Natural killer cell treated with Interleukin-12 subunit alpha and Interleukin-12 subunit beta and Interleukin-15 and Interleukin-18, amount 100 ng/mL, for 72 hours (primary cell): ENCODE results near the gene NUMBL. TPM values are rescaled to one million over a fixed set of nuclear protein-coding genes. Genes with fewer than 3 reads are reported as not detected.
A peak's percentile ranks its signal among the peaks of the same experiment; 100 is the strongest.

Experiments
- ATAC-seq, 2 donors: fragments of 150-1000 bp; cut with Tn5 transposase in 1 of 2; sonication (Bioruptor Pico), chemical (Tn5 transposase) in 1 of 2; 2 replicates each; pipeline ENCODE4 v1.10.0; 2021
- DNase-seq: peaks from one replicate; pipeline ENCODE4 v3.0.0; 2022; ENCODE audit warnings: low spot score
- H3K27ac Mint-ChIP-seq, 2 donors: 1 replicate in 1 of 2; 2 replicates in 1 of 2; pipeline ENCODE4 v1.8.0; 2022; ENCODE audit warnings: mixed read lengths in 2 of 2, mild to moderate bottlenecking in 1 of 2, moderate library complexity in 1 of 2
- H3K27me3 Mint-ChIP-seq, 2 donors: 1 replicate in 1 of 2; 2 replicates in 1 of 2; pipeline ENCODE4 v1.8.0; 2022; ENCODE audit warnings: mixed read lengths in 2 of 2
- H3K36me3 Mint-ChIP-seq: one replicate; pipeline ENCODE4 v1.8.0; 2022; ENCODE audit warnings: mixed read lengths
- H3K4me1 Mint-ChIP-seq, 2 donors: 1 replicate in 1 of 2; 2 replicates in 1 of 2; pipeline ENCODE4 v1.8.0; 2022; ENCODE audit warnings: low read depth in 2 of 2, mixed read lengths in 2 of 2, mild to moderate bottlenecking in 1 of 2
- H3K4me3 Mint-ChIP-seq: one replicate; pipeline ENCODE4 v1.8.0; 2022; ENCODE audit warnings: mixed read lengths
- H3K9me3 Mint-ChIP-seq: 2 replicates; pipeline ENCODE4 v1.8.0; 2022; ENCODE audit warnings: mixed read lengths
- total RNA-seq, 2 donors: library from RNA; stranded (reverse); gene quantifications; one replicate each; pipeline ENCODE4 v1.2.3, GENCODE V29; 2022

The NUMBL gene
- total RNA-seq, 2 donors from 2014 or later, result 6.6 to 13.9 TPM

- H3K27me3 Mint-ChIP-seq, result no peaks in the 10 kb centered on the region
- H3K36me3 Mint-ChIP-seq, result peaks cover 12% of the 10 kb centered on the region
- DNase-seq, result no peak
- H3K4me1 Mint-ChIP-seq, result peaks cover 0 to 6% of the 10 kb centered on the region in 2 donors
- no peak for ATAC-seq
- no peaks in the 10 kb centered on the region for H3K9me3 Mint-ChIP-seq
- H3K4me3 Mint-ChIP-seq, result no peak overlapping the region
- no peak overlapping the region for H3K27ac Mint-ChIP-seq
These were observed 14.9 kb upstream of the NUMBL start for GRCh38 chr19:40705362-40705651.

DNA sequence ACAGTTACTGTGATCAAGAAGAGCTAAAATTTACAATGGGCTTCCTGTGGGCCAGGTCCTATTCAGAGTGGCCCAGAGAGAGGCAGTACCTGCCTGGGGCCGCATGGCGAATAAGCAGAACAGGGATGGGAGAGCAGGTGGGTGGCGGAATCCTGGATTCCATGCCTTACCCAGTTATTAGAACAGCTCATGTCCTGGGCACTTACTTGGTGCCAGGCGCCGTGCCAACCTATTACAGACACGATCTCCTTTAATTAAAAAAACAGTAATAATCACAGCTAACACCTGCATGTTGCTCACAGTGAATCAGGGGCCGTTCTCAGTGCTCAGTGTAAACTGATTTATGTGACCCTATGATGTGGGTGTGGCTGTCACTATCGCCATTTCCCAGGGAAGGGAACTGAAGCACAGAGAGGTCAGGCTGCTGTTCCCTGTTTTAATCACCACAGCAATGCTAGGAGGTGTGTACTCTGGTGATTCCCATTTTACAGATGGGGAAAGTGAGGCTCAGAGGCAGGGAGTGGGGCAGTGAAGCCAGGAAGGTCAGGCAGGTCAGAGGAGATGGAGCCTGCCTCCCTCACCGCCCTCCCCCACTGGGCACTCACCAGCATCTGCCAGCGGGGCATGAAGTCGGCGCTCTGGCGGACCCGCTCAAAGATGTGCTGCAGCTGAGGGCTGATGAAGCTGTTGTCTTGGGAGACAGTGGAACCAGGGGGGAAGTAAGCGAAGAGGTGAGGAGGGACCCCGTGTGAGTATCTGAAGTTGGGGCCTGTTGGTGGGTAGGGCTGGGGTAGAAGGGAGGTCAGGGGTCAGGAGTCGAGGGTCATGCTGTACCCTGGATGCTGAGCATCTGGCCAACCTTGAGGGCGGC lies 14.3 kb upstream of the NUMBL start:
- no peak for ATAC-seq
- Mint-ChIP-seq H3K4me1 (peaks cover 0 to 6% of the 10 kb centered on the region in 2 donors), H3K27ac (no peak overlapping the region), H3K27me3 (no peaks in the 10 kb centered on the region), H3K4me3 (no peak overlapping the region), H3K9me3 (no peaks in the 10 kb centered on the region), H3K36me3 (peaks cover 12% of the 10 kb centered on the region)
- no peak for DNase-seq

DNA sequence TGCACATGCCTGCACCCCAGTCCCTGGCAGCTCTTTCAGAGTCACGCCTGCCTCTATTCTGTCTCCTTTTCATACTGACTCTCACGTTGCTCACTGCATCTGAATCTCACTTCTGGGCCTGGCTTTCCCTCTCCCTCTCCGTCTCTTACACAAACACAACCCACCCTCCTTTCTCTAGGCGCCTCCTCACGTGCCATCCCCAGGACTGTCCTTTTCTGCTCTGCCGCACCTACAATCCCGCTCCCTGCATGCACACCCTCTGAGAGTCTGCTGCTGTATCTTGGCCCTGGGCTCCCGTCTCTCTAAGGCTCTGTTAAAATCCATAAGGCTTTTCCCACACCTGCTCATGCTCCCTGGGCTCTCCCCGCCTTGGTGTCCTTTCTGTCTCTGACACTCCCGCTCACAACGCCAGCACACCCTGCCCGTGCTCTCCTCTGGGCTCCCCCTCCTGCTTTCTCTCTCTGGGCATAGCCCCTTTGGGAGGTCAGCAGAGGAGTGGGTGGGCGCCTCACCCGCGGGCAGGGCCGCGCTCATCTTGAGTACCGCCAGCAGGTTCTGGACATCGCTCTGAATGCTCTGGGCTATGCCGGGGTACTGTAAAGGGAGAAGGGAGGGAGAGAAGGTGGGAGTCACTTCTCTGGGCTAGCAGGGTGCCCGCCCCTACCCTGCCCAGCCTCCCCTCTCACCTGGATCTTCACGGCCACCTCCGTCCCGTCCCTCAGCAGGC lies 12.7 kb upstream of the NUMBL start:
- Mint-ChIP-seq H3K27ac (no peak overlapping the region), H3K4me3 (no peak overlapping the region), H3K36me3 (peaks cover 7% of the 10 kb centered on the region), H3K4me1 (peaks cover 0 to 3% of the 10 kb centered on the region in 2 donors), H3K27me3 (no peaks in the 10 kb centered on the region), H3K9me3 (no peaks in the 10 kb centered on the region)
- ATAC-seq (no peak), DNase-seq (no peak)

GRCh38 chr19:40702337-40703012 lies 12.0 kb upstream of the NUMBL start:
- no peaks in the 10 kb centered on the region for H3K9me3 Mint-ChIP-seq
- no peak overlapping the region for H3K4me3 Mint-ChIP-seq
- H3K4me1 Mint-ChIP-seq, result peaks cover 0 to 3% of the 10 kb centered on the region in 2 donors
- H3K27me3 Mint-ChIP-seq, result no peaks in the 10 kb centered on the region
- no peak for ATAC-seq
- peaks cover 7% of the 10 kb centered on the region for H3K36me3 Mint-ChIP-seq
- H3K27ac Mint-ChIP-seq, result no peak overlapping the region
- DNase-seq, result no peak

DNA sequence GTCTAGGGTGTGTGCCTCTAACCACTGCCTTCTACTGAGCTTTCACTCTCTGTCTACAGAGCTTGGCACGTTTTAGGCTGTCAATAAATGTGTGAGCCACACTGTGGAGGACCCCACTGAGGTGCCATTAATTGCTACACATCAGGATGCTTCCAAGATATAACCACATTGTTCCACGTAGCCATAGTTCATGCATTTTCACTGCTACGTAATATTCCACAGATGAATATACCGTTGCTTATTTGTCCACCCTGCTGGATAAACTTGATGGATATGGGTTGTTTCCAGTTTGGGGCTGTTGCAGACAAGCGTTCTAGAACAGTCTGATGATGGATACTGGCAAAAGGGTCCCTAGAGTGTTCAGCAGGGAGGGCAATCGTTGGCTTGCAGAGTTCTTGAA lies 11.3 kb upstream of the NUMBL start:
- DNase-seq (peak; percentile 8), ATAC-seq (no peak)
- Mint-ChIP-seq H3K27ac (no peak overlapping the region), H3K27me3 (no peaks in the 10 kb centered on the region), H3K4me3 (no peak overlapping the region), H3K9me3 (no peaks in the 10 kb centered on the region), H3K4me1 (peaks cover 0 to 3% of the 10 kb centered on the region in 2 donors), H3K36me3 (peaks cover 7% of the 10 kb centered on the region)

- peaks cover 7% of the 10 kb centered on the region for H3K36me3 Mint-ChIP-seq
- H3K9me3 Mint-ChIP-seq, result no peaks in the 10 kb centered on the region
- H3K27ac Mint-ChIP-seq, result no peak overlapping the region
- no peak overlapping the region for H3K4me3 Mint-ChIP-seq
- peaks cover 0 to 3% of the 10 kb centered on the region in 2 donors for H3K4me1 Mint-ChIP-seq
- H3K27me3 Mint-ChIP-seq, result no peaks in the 10 kb centered on the region
- ATAC-seq (no peak), DNase-seq (no peak)
These were observed 9.6 kb upstream of the NUMBL start for GRCh38 chr19:40700083-40700482.

DNA sequence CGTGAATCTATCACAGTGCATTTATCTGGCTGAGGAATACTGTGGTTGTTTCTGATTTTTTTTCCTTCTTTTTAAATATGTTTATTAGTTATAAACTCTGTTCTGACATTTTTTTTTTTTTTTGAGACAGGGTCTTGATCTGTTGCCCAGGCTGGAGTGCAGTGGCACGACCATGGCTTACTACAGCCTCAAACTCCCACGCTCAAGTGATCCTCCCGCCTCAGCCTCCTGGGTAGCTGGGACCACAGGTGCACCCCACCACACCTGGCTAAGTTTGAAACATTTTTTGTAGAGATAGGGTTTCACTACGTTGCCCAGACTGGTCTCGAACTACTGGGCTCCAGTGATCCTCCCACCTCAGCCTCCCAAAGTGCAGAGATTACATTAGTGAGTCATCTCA lies 6.6 kb upstream of the NUMBL start:
- Mint-ChIP-seq H3K36me3 (no peaks in the 10 kb centered on the region), H3K27me3 (no peaks in the 10 kb centered on the region), H3K9me3 (no peaks in the 10 kb centered on the region), H3K4me3 (no peak overlapping the region), H3K27ac (no peak overlapping the region), H3K4me1 (no peaks in the 10 kb centered on the region)
- DNase-seq (no peak), ATAC-seq (no peak)

DNA sequence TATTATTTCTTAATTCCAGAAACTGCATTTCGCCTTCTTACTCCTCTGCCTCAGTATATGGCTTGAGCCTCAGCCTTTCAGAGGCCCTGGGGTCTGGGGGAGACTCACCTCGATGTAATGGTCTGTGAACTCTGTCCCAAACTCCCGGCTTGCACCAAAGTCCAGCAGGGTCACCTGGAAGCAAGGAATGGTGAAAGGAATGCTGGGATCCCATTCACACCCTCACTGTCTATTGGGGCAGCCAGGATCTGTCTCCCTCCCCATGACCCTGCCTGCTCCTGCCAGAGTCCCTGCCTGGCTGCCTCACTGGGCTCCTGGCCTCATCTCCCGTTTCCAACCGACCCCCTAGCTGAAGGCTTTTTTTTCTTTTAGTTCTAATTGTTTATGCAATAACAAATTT lies 5.4 kb upstream of the NUMBL start:
- no peak for DNase-seq
- H3K27me3 Mint-ChIP-seq, result no peaks in the 10 kb centered on the region
- H3K9me3 Mint-ChIP-seq, result no peaks in the 10 kb centered on the region
- no peak overlapping the region for H3K27ac Mint-ChIP-seq
- no peak for ATAC-seq
- peaks cover under 1% of the 10 kb centered on the region in 2 donors for H3K4me1 Mint-ChIP-seq
- no peak overlapping the region for H3K4me3 Mint-ChIP-seq
- no peaks in the 10 kb centered on the region for H3K36me3 Mint-ChIP-seq

GRCh38 chr19:40693896-40694295 lies 3.4 kb upstream of the NUMBL start:
- Mint-ChIP-seq H3K4me1 (peaks cover 2 to 4% of the 10 kb centered on the region in 2 donors), H3K27ac (no peak overlapping the region), H3K9me3 (no peaks in the 10 kb centered on the region), H3K4me3 (no peak overlapping the region), H3K27me3 (no peaks in the 10 kb centered on the region), H3K36me3 (no peaks in the 10 kb centered on the region)
- ATAC-seq (no peak), DNase-seq (no peak)

GRCh38 chr19:40693150-40693788 lies 2.8 kb upstream of the NUMBL start:
- ATAC-seq (no peak), DNase-seq (no peak)
- H3K4me1 Mint-ChIP-seq, result peaks cover 2 to 4% of the 10 kb centered on the region in 2 donors
- H3K4me3 Mint-ChIP-seq, result no peak overlapping the region
- no peaks in the 10 kb centered on the region for H3K9me3 Mint-ChIP-seq
- no peaks in the 10 kb centered on the region for H3K36me3 Mint-ChIP-seq
- H3K27me3 Mint-ChIP-seq, result no peaks in the 10 kb centered on the region
- no peak overlapping the region for H3K27ac Mint-ChIP-seq

DNA sequence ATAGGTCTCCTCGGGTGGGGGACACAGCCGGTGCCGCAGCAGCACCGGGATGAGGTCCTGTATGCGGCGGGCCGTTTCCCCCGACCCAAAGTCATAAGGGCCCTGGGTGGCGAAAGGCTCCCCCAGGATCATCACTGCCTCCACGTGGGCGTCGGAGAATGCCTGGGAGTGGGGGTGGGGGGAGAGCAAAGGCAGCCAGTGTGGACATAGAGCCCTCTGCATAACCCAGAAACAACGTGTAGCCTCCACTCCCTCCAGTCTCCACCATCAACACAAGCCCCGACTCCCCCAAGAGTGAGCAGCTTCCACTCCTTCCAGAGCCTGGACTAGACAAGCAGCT lies 1.7 kb upstream of the NUMBL start:
- DNase-seq, result no peak
- peaks cover 2 to 4% of the 10 kb centered on the region in 2 donors for H3K4me1 Mint-ChIP-seq
- H3K9me3 Mint-ChIP-seq, result no peaks in the 10 kb centered on the region
- no peaks in the 10 kb centered on the region for H3K27me3 Mint-ChIP-seq
- peak overlapping the region in 1 of 2 donors; percentile 20 for H3K27ac Mint-ChIP-seq
- no peak overlapping the region for H3K4me3 Mint-ChIP-seq
- no peaks in the 10 kb centered on the region for H3K36me3 Mint-ChIP-seq
- ATAC-seq, result no peak

DNA sequence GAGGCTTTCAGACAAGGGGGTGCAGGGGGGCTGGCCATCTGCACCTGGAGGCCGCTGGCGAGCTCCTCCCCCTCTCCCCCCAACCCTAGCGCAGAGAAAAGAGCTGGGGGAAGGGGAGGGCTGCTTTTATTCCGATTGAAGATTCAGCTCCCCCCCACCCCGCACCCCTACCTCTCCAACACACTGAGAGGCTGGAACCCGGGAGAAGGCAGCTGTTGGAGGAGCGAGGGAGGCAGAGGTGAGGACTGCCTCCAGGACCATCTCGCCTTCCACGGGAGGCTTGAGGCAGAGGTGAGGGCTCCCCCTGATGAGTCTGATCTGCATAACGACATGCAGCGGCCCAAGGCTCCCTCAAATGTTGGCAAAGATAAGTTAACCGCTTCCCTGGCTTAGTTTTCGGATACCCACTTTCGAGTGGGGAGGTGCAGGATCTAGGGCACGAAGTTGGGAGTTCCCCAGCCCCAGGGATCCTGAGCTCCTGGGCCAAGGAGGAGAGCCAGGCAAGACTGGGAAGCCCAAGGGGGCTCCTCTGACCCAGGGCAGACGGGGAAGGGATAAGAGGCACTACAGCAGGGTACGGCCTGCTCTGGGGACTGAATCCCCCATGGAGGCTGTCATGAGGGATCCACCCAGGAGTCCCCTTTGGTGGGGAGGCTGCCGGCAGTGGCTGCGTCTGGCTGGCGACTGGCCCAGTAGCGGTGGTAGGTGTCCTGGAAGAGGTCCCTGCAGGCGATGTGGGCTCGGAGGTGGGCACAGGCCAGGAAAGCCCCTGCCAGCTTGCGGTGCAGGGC lies 1.2 kb upstream of the NUMBL start:
- no peak for DNase-seq
- no peak overlapping the region for H3K4me3 Mint-ChIP-seq
- H3K36me3 Mint-ChIP-seq, result no peaks in the 10 kb centered on the region
- no peak for ATAC-seq
- H3K9me3 Mint-ChIP-seq, result no peaks in the 10 kb centered on the region
- H3K4me1 Mint-ChIP-seq, result peaks cover 2 to 4% of the 10 kb centered on the region in 2 donors
- H3K27ac Mint-ChIP-seq, result peak overlapping the region in 1 of 2 donors; percentile 86
- no peaks in the 10 kb centered on the region for H3K27me3 Mint-ChIP-seq

- peak; percentile 88 for DNase-seq
- H3K4me1 Mint-ChIP-seq, result peaks cover 5% of the 10 kb centered on the region in 2 donors
- ATAC-seq, result peak; percentile 89 to 92
- H3K9me3 Mint-ChIP-seq, result no peaks in the 10 kb centered on the region
- peak overlapping the region; percentile 81 to 86 for H3K27ac Mint-ChIP-seq
- no peaks in the 10 kb centered on the region for H3K27me3 Mint-ChIP-seq
- H3K36me3 Mint-ChIP-seq, result peaks cover 5% of the 10 kb centered on the region
- H3K4me3 Mint-ChIP-seq, result peak overlapping the region; percentile 96
These were observed 406 bp upstream of the NUMBL start for GRCh38 chr19:40690693-40691420.
